SK-MEL-5 (cell line): ENCODE data around the gene SMG6. TPM values are rescaled to one million over a fixed set of nuclear protein-coding genes. Genes with fewer than 3 reads are reported as not detected.

Experiments
- DNase-seq: peaks from one replicate; pipeline ENCODE4 v3.0.0-alpha.2; 2016; ENCODE audit warnings: low read depth, low spot score
- in situ Hi-C: cut with HindIII; loops from 2 replicates; pipeline ENCODE4 v1.10.0; 2016; ENCODE audit warnings: low sequenced_read_pairs, high pct_unique_total_duplicates, low pct_unique_long_range_greater_than_20kb
- polyA plus RNA-seq, 2 experiments: library from polyadenylated mRNA; depleted of rRNA; stranded (reverse); fragments of >200 nt; gene quantifications; 2 replicates each; pipeline ENCODE4 v1.2.3, GENCODE V29; 2015
- total RNA-seq: library from RNA; depleted of rRNA; stranded (reverse); fragments of >200 nt; shearing (Covaris generic); gene quantifications from 2 replicates; pipeline ENCODE4 v1.2.3, GENCODE V29; 2014; rRNA removed

Gene SMG6
- 10.0 and 14.8 TPM in 2 replicates for total RNA-seq
- polyA plus RNA-seq (2015; cell fraction: cytosol; rRNA removed) = 26.8 and 30.3 TPM in 2 replicates
- polyA plus RNA-seq (2015; cell fraction: nucleus; rRNA removed) = 16.0 and 19.3 TPM in 2 replicates

GRCh38 chr17:2303204-2304188 lies at the start of gene SMG6, which contains the start of gene SRR:
TSS of gene SMG6 (minus strand) at chr17:2303785. CDS start at chr17:2303720, 65 bp downstream.
TSS of gene SRR (plus strand) at chr17:2303950. CDS start at chr17:2315561, 11,611 bp downstream.
- in situ Hi-C loops = no loop called here

DNA sequence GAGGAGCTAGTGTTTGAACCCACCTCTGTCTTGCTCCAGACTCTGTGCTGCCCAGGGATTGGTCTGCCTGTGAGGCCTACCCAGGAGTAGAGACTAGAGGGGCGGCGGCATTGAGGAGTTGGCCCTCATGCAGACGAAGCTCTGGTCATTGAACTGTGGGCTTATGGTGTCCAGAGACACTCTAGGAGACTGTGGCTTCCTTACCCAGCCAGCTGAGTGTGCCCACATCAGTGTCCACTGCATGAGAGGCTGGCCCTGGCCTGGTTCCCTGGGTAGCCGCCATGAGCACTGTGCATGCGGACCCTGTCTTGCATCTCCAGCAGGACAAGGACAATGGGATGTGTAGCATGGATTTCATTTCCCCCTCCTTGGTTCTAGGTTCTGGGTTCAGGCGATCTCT lies 47.7 kb upstream of the SMG6 start:
- DNase-seq = no peak
- in situ Hi-C loops = no loop called here

More at GRCh38 chr17:2303204-2304188, at the start of gene SMG6, which contains the start of gene SRR:
- DNase-seq = peak; percentile 87

DNA sequence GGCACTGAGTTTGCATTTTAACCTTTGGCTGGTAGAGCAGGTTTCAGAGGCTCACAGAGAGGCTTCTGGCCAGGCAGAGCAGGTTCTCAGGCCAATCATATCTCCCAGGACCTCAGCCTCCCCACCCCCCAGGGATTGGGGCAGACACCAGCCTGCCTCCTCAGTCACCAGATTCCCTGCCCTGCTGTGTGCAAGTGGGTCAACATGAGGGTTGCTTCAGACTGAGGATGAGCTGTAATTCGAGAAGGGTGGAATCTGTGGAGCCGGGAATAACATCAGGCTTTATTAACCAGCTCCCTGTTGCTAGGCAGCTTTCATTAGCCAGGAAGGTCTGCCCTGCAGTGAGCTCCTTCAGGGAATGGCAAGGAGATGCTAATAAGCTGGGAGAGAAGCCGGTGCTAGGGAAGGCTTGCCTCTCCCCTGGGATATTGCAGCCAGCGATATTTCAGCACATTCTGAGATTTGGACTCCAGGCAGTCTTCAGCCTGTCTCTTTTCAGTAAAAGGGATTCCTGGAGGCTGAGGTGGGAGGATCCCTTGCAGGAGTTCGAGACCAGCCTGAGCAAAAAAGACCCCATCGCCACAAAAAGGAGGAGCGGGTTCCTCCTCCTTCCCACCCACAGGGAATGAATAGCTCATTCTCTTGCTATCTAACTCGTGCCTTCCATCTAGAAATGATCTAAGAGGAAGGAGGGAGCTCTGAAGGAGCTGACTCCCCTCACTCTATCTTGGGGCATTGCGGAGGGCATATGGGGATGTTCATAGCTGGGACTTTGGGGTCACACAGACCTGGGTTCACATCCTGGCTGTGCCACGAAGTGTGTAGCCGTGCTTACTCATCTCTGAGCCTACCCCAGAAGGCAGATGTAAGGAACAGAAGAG lies 44.5 kb upstream of the SMG6 start:
- peak; percentile 84 for DNase-seq
- in situ Hi-C loops = no loop called here

GRCh38 chr17:2346475-2346874 lies 42.9 kb upstream of the SMG6 start:
- in situ Hi-C loops = no loop called here

DNA sequence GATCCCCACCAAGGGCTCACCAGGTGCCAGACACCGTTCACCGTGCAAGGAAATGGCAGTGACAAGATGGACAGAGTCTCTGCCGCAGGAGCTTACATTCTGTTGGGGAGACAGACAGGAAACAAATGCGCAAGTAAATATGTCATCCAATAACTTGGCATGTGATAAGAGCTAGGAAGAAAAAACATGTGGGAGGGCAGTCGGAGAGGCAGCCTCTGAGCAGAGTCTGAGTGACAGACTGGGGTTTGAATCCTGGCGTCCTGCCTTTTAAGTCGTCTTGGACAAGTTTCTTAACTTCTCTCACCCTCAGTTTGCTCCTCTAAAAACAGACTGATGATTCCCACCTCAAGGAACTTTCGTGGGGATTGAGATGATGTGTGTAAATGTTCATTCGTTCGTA lies 40.9 kb upstream of the SMG6 start:
- DNase-seq = no peak
- in situ Hi-C loops = no loop called here

More at GRCh38 chr17:2346475-2346874, 42.9 kb upstream of the SMG6 start:
- no peak for DNase-seq

- in situ Hi-C loops = no loop called here
- DNase-seq = no peak
Observed at GRCh38 chr17:2343421-2343820, 39.8 kb upstream of the SMG6 start.

- DNase-seq = peak; percentile 26
- in situ Hi-C loops = no loop called here
Observed at GRCh38 chr17:2338315-2338657, 34.7 kb upstream of the SMG6 start.

GRCh38 chr17:2337544-2338314 lies 34.1 kb upstream of the SMG6 start:
- peak; percentile 55 for DNase-seq
- in situ Hi-C loops = no loop called here

- in situ Hi-C loops = no loop called here
- peak; percentile 68 for DNase-seq
Observed at GRCh38 chr17:2336852-2337543, 33.4 kb upstream of the SMG6 start, which contains the start of gene SGSM2. TSS of gene SGSM2 (plus strand) at chr17:2337501. CDS start at chr17:2337689, 188 bp downstream.

DNA sequence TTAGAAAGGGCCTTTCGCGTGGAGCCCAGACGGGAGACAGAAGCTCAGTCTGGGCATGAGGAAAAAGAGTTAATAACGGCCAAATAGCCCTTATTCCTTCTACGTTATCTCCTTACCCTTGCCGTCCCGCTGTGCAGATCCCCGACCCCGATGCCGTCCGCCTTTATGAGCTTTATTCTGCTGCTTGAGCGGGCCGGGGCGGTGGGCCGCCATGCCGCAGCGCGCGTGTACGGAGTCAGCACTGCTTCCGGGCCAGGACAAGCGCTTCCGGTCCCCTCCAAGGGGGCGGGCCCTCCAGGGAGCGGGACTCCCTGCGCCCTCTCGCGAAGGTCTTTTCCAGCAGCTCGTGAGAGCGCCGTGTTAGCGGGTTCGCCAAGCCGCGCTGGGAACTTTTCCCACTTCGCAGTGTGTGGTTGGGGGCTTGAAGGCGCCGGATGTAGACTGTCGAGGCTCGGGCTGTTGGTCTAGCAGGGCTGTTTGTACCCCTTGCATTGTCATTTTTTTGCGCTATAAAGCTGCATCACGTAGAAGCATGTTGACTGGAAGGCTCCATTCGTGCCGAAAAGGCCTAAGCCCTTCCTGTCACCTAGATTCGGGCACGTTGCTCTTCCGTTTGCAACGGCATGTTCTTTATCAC lies 32.7 kb upstream of the SMG6 start, which contains the start of gene TSR1:
Gene TSR1, minus strand, starts transcription at position 243 of the 637 bp plus-strand sequence. Its CDS starts 30 bp downstream, at position 213.
- DNase-seq = peak; percentile 91
- in situ Hi-C loops = no loop called here

DNA sequence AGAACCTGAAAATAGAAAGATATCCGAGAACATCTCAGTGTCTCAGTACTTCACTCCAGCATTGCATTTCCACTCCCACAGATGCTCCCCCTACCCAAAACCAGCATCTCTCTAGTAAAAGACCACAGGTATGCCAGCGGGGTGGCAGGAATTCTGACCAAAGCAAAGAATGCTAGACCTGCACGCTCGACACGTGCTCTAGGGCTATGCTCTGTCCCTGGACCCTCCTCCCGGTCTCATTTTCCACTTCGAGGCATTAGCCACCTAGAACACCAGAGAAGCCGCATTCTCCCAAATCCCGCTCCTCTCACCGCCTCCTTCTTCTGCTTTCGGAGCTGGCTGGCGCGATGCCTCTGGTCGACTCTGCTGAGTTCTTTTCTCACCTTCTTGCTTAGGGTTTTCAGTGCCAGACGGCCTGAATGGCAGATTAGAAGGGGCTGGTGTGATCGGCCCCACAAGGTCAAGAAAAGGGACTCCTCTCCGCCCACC lies 32.2 kb upstream of the SMG6 start:
- DNase-seq = no peak
- in situ Hi-C loops = no loop called here

GRCh38 chr17:2331303-2331702 lies 27.7 kb upstream of the SMG6 start:
- in situ Hi-C loops = no loop called here
- DNase-seq = no peak

DNA sequence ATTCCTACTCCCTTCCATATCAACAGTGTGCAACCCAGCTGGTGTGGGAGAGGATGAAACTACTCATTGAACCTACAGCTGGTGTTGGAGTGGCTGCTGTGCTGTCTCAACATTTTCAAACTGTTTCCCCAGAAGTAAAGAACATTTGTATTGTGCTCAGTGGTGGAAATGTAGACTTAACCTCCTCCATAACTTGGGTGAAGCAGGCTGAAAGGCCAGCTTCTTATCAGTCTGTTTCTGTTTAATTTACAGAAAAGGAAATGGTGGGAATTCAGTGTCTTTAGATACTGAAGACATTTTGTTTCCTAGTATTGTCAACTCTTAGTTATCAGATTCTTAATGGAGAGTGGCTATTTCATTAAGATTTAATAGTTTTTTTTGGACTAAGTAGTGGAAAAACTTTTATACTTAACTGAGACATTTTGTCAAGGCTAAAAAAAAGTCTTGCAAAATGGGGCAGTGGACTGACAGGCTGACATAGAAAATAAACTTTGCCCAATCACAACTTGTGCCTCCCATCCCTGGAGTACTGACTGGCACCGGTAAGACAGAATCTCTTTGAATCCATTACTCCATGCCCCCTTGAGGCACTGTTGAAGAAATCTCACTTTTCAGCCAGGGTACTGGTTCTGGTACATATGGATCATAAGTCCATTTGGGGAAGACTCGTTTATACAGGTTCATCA lies 20.2 kb upstream of the SMG6 start:
- in situ Hi-C loops = no loop called here
- no peak for DNase-seq

DNA sequence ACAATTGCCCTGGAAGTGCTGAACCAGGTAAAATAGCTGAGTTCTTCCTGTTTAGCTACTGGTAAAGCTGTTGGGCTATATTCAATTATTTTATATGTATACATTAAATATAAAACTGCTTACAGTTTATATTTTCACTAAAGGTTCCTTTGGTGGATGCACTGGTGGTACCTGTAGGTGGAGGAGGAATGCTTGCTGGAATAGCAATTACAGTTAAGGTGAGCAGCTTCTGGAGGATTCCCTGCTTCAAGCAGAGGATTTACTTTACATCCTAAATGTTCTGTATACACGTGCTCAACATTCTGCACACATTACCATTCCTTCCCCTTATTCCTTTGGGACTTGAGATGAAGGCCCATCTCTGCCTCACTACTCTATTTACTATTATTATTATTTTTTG lies 17.8 kb upstream of the SMG6 start:
- in situ Hi-C loops = no loop called here
- no peak for DNase-seq

DNA sequence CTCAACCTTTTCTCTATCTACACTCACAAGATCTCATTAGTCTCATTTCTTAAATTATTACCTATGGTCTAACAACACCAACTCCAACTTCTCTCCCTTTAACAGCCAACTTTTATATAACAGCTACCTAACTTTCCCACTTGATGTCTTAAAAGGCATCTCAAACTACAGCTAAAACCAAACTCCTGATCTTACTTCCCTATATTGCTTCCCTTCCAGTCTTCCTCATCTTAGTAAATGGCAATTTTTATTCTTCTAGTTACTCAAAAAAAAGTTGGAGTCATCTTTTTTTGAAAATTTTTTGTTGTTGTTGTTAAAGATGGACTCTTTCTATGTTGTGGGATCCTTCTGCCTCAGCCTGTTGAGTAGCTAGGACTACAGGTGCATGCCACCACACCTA lies 15.5 kb upstream of the SMG6 start:
- DNase-seq = no peak
- in situ Hi-C loops = no loop called here
